Astrocyte of the spinal cord (primary cell): Measurements from ENCODE around the gene THAP4.

ENCODE experiments used
- DNase-seq: peaks from one replicate; pipeline ENCODE4 v3.0.0; 2011; ENCODE audit warnings: low read depth, low spot score
- H3K4me3 ChIP-seq: 2 replicates; pipeline ENCODE4 v1.5.1; 2011; ENCODE audit warnings: low read depth, mild to moderate bottlenecking, low read length, moderate library complexity
- in situ Hi-C: cut with HindIII; loops from 2 replicates; pipeline ENCODE4 v1.10.0; 2017; ENCODE audit warnings: low sequenced_read_pairs
- TF ChIP-seq, protein P1 (sequence below): IDR thresholded peaks from 2 replicates; pipeline ENCODE4 v1.5.1; 2012; ENCODE audit warnings: low read depth, mild to moderate bottlenecking, low read length, inconsistent platforms

The THAP4 gene

DNA sequence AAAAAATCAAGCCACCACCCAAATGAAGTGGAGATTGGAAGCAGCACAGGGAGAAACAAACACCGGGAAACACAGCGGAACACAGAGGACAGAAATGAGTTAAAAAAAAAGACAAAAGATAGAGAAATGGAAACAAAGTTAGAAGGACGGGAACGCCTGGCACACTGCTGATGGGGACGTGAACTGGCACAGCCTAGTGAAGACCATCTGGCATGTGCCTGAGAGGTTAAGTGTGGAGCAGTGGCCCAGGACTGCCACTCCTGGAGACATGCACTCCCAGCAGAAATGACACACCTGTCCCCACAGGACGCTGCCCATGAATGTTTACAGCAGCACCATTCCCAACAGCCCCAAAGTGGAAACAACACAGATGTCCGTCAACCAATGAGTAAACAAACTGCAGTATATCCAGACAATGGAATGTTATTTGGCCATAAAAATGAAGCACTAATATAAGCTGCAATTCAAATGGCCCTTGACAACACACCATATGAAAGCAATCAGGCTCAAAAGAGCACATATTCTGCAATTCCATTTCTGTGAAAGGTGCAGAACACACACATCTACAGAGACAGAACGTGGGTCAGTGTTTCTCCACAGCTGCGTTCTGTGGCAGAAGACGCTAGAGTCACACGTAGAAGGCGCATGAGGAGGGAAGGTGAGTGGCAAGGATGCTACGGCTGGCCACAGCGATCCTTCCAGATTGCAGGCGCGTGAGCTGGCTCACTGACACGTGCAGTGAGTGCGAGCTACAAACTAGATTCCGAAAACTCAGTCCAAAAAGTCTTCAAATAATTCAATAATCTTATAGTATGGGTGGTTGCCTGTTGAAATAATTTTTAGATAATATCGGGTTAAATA is 24.6 kb downstream of the THAP4 start:
- H3K4me3 ChIP-seq: no peak overlapping the region
- TF ChIP-seq, protein P1, sequence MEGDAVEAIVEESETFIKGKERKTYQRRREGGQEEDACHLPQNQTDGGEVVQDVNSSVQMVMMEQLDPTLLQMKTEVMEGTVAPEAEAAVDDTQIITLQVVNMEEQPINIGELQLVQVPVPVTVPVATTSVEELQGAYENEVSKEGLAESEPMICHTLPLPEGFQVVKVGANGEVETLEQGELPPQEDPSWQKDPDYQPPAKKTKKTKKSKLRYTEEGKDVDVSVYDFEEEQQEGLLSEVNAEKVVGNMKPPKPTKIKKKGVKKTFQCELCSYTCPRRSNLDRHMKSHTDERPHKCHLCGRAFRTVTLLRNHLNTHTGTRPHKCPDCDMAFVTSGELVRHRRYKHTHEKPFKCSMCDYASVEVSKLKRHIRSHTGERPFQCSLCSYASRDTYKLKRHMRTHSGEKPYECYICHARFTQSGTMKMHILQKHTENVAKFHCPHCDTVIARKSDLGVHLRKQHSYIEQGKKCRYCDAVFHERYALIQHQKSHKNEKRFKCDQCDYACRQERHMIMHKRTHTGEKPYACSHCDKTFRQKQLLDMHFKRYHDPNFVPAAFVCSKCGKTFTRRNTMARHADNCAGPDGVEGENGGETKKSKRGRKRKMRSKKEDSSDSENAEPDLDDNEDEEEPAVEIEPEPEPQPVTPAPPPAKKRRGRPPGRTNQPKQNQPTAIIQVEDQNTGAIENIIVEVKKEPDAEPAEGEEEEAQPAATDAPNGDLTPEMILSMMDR: no peak
- in situ Hi-C loops: no loop called here
- no peak for DNase-seq

DNA sequence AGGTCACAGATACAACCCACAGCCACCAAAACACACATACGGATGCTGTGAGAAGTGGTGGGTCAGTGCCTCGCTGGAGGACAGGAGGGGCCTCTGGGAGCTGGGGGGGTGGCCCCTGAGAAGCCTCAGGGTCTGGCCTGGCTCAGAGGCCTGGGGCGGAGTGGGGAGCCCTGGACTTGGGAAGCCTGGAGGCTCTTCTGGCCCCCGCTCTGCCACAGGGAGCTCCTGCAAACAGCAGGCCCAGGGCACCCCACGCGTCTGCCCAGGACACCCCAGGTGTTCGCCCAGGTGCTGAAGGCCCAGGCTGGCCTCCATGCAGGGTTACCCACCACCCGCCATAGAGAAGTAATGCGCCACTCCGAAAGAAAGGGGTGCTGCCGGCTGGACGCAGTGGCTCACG is 25.9 kb downstream of the THAP4 start:
- in situ Hi-C loops: no loop called here
- TF ChIP-seq, protein P1: no peak
- H3K4me3 ChIP-seq: no peak overlapping the region
- DNase-seq: no peak

DNA sequence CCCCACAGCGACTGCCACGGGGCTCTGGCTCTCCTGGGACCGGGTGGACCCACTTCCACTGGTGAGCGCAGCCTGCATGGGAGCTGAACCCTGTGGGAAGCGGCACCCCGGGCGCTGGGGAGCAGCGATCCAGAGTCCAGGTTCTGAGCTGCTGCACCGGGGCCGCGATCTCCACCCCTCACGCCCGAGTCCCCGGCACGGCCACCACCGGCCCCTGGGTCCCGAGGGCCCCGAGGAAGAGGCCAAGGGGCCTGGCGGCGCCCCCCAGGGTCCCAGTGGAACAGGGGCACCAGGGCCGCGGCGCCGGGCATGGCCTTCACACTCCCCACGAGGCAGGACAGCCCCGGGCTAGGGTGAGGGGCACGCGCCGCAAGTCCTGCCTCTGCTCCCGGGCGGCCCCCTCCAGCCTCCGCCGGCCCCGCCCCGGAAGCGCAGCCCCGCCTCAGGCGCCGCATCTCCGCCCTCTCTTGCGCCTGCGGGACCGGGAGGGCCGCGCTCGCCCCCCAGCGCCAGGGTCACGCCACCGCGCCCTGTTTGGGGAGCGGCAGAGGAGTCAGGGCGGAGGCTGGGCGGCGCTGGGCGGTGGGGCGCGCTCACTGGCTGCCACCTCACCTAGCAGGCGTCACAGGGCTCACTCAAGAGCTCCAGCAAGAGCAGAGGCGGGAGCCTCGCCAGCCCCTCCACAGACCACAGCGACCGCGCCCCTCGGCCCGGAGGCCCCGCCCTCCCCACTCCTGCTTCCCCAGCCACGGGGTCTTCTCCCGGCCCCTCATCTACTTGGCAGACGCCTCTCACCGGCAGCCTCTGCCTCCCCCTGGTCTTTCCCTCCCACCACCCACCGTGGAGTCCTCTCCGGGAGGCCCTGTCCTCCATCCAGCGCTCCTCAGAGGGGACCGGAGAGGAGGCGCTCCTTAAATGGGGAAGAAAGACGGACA is 26.8 kb downstream of the THAP4 start:
- in situ Hi-C loops: no loop called here
- peak; percentile 84 for DNase-seq
- TF ChIP-seq, protein P1: peak; percentile 50
- peak overlapping the region; percentile 46 for H3K4me3 ChIP-seq

DNA sequence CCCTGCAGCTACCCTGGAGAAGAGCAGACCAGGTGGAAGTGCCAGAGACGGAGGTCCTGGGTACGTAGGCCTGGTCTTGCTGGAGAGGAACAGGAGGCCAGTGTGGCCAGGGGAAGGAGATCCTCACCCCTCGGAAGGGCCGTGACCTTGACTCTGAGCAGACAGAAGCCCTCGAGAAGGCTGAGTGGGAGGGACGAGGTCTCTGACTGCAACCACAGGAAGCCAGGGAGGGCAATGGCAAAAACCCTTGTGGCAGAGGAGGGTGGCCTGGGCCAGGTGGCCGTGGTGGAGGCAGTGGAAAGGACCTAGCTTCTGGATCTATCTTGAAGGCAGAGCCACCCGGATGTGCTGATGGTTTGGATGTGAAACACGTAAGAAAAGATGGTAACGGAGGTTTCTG is 28.1 kb downstream of the THAP4 start:
- H3K4me3 ChIP-seq: no peak overlapping the region
- TF ChIP-seq, protein P1: no peak
- DNase-seq: no peak
- in situ Hi-C loops: no loop called here

DNA sequence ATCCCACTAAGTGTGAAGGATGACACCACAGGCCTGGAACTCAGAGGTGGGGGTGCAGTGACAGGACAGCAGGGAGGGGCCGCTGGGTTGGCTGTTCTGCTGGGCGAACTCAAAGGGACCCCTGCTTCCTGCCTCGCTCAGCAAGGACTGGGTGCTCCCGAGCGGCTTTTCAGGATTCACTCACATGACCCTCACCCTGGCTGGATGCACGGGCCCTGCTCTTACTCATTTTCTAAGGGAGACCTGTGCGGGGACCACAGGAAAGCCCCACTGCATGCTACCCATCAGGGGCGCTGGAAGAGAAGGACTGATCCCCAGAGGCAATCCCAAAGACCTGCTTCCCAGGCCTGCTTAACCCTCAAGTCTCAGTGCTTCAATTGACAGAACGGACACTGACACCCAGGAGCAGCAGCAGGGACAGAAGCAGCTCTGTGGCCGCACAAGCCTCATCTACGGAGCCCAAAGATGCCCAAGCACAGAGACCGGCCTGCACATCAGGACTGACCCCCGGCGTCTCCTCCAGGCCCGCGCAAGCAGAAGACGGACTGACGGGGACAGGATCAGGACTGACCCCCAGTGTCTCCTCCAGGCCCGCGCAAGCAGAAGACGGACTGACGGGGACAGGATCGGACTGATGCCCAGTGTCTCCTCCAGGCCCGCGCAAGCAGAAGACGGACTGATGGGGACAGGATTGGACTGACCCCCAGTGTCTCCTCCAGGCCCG is 29.6 kb downstream of the THAP4 start:
- no peak for DNase-seq
- TF ChIP-seq, protein P1: no peak
- in situ Hi-C loops: no loop called here
- no peak overlapping the region for H3K4me3 ChIP-seq

DNA sequence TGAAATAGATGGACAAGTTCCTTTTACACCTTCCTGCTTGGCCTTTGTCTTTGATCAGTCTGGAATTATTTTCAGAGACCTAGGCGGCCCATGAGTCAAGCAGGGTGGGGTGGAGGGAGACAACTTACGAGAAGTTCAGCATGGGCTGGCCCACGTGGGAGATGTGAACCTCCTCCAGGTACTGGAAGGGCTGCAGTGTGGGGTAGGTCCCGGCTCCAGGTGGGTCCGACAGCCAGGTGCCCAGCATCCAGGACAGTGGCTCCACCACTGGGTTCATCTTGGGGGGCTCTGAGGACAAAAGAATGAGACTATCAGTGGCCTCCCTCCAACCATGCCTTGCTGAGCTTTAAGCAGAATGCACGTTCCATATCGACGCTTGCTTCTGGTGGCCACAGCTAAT is 30.8 kb downstream of the THAP4 start:
- DNase-seq: no peak
- in situ Hi-C loops: no loop called here
- H3K4me3 ChIP-seq: no peak overlapping the region
- TF ChIP-seq, protein P1: no peak
